Right renal pelvis (tissue), 4 donors: ENCODE results near the gene MAP3K2. TPM values are rescaled to one million over a fixed set of nuclear protein-coding genes. Genes with fewer than 3 reads are reported as not detected.
"Not testable (repeated sequence)": the region's sequence is repeated elsewhere in the genome, so short reads cannot be mapped to it uniquely, and the experiment has no call there.

Source experiments
- DNase-seq, 4 donors: peaks; one replicate each; pipeline ENCODE4 v3.0.0-alpha.2; 2013; ENCODE audit warnings: low read depth in 4 of 4, low spot score in 3 of 4, missing footprints in 1 of 4
- polyA plus RNA-seq, 4 donors: library from polyadenylated mRNA; unstranded; fragments of 120-200 nt; gene quantifications; one replicate each; pipeline ENCODE4 v1.2.1, GENCODE V29; 2013; ENCODE audit not compliant: insufficient read length in 4 of 4

The MAP3K2 gene
- polyA plus RNA-seq, 4 donors: 23.8 to 29.5 (median 26.8) TPM

DNA sequence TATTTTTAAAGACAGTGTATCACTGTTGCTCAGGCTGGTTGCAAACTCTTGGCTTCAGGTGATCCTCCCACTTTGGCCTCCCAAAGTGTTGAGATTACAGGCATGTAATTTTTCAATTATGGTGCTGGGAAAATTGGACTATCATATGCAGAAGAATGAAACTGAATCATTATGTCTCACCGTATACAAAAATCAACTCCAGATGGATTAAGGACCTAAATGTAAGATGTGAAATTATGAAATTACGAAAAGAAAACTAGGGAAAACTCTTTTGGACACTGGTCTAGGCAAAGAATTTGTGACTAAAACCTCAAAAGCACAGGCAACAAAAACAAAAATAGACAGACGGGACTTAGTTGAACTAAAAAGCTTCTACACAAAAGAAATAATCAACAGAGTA is 31.2 kb downstream of the MAP3K2 start:
- DNase-seq: no peak

DNA sequence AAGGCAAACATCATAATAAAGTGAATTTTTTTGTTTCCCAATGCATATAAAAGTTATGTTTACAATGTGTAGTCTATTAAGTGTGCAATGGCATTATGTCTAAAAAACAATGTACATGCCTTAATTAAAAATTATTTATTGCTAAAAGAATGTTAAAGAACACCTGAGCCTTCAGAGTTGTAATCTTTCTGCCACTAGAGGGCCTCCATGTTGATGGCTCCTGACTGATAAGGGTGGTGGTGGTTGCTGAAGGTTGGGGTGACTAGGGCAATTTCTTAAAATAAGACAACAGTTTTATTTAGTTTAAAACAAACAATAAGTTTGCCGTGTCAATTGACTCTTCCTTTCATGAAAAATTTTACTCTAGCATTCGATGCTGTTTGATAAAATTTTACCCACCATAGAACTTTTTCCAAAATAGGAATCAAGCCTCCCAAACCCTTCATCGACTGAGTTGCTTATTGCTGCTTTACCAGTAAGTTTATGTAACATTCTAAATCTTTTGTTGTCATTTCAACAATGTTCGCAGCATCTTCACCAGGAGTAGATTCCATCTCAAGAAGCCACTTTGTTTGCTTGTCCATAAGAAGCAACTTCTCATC is 32.3 kb downstream of the MAP3K2 start:
- no peak for DNase-seq

DNA sequence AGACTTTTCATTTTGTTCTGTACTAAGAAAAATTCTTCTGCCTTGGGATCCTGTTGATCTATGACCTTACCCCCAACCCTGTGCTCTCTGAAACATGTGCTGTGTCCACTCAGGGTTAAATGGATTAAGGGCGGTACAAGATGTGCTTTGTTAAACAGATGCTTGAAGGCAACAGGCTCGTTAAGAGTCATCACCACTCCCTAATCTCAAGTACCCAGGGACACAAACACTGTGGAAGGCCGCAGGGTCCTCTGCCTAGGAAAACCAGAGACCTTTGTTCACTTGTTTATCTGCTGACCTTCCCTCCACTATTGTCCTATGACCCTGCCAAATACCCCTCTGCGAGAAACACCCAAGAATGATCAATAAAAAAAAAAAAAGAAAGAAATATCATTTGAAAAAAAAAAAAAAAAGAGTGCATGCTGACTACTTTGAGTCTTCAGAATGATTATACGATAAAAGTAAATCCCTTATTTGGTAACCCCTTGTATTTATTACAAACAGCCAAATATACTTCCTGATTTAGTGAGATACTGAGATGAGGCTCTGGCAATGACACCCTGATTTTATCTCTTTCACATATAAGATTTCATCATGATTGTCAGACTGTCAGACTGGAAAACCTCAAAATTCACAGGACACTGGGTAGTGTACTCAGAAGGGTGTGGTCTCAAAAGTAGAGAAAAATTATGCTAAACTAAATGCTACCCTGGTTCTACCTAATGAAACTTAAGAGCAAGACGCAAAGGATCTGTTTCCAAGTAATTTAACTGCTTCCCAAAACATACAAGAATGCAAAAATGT is 33.7 kb downstream of the MAP3K2 start:
- not testable (repeated sequence) for DNase-seq

DNA sequence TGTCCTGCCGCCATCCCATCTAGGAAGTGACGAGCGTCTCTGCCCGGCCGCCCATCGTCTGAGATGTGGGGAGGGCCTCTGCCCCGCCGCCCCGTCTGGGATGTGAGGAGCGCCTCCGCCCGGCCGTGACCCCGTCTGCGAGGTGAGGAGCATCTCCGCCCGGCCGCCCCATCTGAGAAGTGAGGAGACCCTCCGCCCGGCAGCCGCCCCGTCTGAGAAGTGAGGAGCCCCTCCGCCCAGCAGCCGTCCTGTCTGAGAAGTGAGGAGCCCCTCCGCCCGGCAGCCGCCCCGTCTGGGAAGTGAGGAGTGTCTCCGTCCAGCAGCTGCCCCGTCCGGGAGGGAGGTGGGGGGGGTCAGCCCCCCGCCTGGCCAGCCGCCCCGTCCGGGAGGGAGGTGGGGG is 34.6 kb downstream of the MAP3K2 start:
- DNase-seq: not testable (repeated sequence)

DNA sequence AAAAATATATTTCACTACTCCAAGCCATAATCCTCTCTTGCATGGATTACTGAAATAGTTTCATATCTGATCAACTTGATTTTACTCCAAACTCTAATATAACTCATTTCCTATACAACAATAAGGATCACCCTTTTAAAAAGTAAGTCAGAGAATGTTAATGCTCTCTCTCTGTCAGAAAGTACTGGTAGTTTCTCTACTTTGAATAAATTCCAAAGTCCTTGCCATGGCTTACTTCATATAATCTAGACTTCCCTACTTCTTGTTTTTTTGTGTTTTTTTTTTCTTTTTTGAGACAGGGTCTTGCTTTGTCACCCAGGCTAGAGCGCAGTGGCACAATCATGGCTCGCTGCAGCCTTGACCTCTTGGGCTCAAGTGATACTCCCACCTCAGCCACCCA is 36.2 kb downstream of the MAP3K2 start:
- DNase-seq: no peak

DNA sequence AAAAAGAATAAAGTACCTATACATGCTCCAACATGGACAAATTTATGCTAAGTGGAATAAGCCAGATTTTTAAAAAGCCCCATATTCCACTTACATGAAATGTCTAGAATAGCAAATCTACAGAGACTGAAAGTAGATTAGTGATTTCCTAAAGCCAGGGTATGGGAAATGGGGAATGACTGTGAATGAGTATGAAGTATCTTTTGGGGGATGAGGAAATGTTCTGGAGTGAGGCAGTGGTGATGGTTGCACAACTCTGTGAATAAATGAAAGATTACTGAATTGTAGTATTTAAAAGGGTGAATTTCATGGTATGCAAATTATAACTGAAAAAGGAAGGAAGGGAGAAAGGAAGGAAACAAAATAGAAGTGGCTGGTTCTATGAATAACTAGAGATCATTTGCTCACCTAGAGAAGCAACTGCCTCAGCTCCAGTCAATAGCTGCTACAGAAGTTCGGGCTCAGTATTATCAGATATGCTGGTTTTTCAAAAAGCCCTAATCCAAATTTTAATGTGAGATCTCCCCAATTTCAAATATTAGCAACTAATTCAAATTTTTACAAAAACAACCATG is 39.3 kb downstream of the MAP3K2 start:
- no peak for DNase-seq

DNA sequence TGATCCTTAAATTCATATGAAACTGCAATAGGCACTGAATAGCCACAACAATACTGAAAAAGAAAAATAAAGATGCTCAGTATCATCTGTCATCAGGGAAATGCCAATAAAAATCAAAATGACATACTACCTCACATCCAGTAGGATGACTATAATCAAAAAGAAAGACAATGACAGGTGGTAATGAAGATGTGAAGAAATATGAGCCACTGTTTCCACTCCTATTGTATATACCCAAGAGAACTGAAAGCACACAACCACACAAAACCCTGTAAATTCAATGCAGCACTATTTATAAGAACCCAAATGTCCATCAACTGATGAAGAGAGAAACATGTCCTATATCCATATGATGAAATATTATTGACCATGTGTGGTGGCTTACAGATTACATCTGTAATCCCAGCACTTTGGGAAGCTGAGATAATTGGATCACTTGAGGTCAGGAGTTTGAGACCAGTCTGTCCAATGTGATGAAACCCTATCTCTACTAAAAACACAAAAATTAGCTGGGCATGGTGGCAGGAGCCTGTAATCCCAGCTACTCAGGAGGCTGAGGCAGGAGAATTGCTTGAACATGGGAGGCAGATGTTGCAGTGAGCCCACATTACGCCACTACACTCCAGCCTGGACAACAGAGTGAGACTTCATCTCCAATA is 39.9 kb downstream of the MAP3K2 start:
- DNase-seq: no peak

DNA sequence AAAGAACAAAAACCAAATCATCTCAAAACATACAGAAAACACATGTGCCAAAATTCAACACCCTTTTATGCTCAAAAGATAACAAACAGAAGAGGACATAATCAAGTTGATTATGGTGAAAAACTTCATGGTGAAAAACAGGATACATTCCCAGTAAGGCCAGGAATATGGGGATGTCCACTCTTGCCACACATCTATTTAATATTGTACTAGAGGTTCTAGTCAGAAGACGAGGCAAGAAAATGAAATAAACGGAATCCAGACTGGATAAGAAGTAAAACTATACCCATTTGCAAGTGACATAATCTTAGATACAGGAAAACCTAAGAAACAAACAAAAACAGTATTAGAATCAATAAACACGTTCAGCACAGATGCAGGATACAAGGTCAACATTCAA is 40.8 kb downstream of the MAP3K2 start:
- no peak for DNase-seq

DNA sequence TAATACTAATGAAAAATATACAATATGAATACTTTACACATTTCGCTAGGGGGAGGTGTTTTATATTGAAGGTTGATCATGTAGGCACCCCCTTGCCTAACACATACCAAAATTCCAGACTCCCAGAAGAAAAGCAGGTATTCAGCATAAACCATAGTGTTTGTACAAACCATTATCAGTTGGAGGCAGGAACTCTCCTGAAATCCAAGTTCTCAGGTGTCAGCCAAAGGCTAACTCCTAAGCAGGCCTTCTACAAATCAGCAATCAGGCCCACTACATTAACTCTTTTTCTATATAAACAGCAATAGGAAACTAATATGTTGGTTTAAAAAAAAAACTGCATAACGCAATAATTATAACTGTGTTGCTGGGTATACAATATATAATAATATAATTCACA is 44.5 kb downstream of the MAP3K2 start:
- no peak for DNase-seq

DNA sequence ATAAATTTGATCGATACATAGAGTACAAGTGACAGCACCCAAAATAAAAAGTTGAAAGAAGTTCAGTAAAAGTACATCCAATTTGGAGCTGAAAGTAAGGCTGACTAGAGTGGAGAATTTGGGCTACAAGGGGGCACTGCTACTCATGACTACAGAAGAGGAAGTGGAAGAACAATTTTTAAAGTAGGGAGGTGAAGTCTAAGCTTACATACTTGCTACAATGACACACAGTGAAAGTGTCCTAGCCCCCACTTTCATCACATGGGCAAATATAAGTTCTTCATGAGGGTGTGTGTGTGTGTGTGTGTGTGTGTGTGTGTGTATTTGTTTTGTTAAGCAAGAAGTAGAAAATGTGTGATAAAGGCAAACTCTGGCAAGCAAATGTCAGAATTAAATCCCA is 45.7 kb downstream of the MAP3K2 start:
- DNase-seq: no peak

DNA sequence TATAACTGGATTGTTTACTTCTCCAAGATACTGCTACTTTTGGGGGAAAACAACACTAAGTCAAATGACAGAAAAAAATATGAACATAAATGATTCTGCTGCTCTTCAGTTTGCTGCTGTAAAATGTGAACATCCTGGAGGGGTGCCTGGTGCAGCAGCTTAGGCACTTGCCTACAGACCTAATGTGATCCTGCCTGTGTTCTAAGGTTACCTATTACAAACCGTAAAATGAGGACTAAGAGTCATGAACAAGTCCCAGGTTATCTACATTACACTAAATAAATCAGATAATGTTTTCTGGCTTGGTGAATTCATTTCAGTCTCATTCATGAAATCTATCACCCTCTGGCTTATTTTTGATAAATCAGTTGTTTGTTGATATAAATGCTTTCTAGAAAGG is 55.4 kb downstream of the MAP3K2 start:
- no peak for DNase-seq

DNA sequence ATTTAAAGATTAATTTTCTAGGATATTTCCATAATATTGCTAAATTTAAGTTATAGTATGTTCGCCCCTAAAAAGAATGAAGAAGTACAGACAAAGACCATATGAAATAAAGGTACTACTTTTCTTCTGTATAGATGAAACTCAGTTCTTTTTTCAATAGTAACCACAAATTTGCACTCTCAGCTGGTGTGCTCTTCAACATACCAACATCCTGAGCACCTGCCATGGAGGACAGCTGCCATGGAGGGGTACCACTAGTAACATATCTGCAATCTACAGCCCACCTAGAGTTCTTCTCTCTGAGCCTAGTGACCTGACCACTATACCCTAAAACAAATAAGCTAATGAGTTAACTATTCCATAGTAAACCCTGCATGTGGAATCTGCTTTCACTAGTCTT is 57.0 kb downstream of the MAP3K2 start:
- no peak for DNase-seq

DNA sequence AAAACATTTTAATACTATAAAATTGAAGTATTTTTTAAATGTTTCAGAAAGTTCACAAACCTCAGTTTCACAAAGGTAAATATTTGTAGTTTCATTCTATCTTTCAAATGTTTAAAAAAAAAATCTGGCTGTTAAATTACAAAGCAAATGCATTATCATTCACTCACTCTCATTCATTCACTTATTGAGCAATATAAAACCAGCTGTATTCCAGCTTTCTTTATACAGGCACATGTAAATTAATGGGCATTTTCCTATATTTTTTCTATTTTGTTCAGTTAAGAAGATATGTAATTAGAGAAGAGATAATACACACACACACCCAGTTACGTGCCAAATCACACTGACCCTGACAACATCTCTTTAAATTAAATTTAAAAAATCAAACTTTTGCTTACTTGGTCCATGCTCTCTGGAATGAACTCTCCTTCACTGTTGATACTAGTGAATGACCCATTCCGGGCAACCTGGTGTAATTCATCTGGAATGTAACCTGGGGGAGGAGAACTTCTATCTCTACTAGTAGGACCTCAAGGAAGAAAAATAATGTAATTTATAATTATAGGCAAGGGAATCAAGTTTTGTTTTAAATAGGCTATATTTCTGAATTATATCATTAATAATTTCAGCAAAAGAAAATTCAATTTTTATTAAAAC is 61.4 kb downstream of the MAP3K2 start:
- DNase-seq: no peak

DNA sequence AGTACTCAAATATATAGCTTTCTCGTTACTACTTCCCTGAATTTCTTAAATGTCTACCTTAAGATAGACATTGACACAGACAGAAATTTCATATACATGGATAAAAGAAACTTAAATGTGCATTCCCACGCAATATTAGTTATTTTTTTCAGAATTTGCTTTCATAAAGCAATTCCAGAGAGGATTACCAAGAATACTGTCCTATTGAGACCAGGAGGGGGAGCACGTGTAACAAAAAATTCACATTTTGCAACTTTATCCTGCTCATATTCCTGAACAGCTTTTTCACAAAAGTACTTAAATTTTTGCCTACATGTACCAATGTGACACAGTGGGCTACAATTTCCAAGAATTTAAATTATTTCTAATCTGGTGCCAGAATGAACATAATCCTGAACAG is 63.1 kb downstream of the MAP3K2 start:
- peak; percentile 7 to 31 (median 22) for DNase-seq

DNA sequence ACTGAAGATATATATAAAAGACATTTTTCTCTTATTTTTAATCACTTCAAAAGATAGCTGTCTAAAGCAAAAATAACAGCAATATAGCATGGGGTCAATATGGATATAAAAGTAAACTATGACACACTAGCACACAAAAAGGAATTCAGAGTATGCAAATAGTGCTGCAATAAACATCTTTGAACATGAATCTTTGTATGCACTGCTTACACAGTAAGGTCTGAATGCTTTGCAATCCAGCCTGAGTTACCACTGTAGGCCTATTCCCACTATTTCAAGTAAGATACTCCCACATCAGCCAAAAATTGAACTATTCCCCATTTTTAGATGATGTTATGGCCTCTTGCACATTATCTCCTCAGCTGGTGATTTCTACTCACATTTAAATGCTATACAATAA is 66.5 kb downstream of the MAP3K2 start:
- DNase-seq: no peak

DNA sequence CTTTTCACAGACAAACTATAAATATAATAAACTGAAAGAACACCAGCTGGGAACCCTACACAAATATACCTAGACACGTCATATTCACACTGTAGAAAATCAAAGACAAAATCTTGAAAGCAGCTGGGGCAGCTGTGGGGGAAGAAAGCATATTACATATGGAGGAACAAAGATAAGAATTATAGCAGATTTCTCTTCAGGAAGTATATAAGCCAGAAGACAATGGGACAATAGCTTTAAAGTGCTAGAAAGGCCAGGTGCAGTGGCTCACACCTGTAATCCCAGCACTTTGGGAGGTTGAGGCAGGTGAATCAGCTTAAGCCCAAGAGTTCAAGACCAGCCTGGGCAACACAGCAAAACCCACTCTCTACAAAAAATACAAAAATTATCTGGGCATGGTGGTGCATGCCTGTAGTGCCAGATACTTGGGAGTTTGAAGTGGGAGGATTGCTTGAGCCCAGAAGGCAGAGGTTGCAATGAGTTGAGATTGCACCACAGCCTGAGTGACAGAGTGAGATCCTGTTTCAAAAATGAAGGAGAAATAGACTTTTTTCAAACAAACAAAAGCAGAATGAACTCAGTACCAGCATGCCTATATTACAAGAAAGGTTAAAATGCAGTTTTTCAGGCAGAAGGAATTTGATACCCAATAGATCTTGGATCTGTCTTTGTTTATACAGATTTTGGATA is 67.0 kb downstream of the MAP3K2 start:
- no peak for DNase-seq

DNA sequence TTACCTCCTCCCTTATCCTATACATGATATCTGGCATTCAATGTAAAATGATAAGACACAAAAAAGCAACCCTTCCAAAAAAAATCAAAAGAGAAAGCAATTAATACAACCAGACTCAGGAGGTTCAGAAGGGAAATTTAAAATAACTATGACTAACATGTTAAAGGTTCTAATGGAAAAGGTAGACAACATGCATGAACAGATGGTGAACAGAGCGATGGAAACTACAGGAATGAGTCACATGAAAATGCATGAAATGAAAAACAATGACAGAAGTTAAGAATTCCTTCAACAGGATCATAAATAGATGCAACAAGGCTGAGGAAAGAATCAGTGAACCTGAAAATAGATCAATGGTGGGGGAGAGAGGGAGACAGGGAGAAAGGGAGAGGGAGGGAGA is 67.7 kb downstream of the MAP3K2 start:
- DNase-seq: no peak

DNA sequence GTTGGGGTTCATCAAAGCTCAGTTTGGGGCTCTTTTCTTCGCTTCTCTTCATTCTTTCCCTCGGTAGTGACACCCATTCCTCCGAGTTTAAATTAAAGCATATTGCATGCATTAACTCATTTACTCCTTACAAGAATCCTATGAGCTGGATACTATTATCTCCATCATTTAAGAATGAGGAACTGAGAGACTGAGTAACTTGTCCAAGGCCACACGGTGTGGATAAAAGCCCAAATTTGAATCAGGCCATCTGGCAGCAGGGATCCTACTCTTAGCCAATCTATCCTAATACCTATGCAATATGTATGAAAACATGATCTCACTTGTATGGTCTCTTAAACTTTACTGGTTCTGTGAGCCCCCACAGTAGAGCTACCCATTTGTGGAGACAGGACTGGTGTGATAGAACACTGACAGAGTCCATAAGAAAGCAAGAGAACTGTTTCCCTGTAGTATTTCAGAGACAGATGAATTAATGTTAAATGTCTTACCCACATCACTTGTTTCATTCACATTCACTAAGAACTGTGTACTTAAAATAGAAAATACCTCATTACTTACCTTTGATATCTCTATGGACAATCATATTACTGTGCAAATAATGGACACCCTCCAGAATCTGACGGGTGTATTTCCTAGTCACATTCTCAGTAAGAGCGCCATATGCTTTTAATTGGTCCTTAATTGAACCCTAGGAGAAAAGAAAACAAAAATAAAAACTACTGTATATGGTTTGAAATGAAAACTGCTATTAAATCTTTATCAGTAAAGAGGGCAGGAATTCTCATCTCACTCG is 73.4 kb downstream of the MAP3K2 start:
- DNase-seq: no peak

DNA sequence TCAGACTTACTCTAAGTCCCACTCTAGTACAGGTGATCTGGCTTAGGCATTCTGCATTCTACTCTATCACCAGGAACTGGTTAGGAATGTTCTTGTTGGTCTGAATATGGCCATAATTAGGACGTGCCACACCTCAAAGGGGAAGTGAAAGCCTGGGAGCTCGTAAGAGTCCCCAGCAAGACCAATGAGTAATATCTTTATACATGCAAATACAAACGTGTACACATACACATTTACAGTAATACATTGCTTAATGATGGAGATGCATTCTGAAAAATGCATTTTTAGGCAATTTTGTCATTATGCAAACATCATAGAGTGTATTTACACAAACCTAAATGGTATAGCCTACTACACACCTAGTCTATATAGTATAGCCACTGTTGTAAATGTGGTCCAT is 74.4 kb downstream of the MAP3K2 start:
- DNase-seq: no peak

DNA sequence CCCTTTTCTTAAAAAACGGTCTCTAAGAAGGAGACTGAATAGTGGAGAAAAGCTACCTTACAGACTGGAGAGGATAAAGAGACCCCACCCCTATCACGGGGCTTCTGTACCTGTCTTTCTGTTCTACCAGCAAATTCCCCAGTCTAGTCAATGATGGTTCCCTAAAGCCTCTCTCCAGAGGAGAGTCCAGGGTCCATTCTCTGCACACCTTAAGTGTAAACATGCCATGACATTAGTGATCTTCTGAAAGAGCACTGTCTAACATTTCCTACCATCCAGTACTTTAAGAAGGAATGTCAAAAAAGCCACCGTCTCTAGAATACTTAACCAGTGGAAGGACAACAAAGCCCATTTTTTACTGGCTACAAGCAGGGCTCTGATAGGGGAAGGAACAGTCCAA is 76.8 kb downstream of the MAP3K2 start:
- DNase-seq: no peak
